ENCODE data around the gene THSD4. TPM values are rescaled to one million over a fixed set of nuclear protein-coding genes. Genes with fewer than 3 reads are reported as not detected.

Gene THSD4
- total and polyA plus RNA-seq, 7 donors, result 1.4 to 7.8 (median 2.2) TPM

DNA sequence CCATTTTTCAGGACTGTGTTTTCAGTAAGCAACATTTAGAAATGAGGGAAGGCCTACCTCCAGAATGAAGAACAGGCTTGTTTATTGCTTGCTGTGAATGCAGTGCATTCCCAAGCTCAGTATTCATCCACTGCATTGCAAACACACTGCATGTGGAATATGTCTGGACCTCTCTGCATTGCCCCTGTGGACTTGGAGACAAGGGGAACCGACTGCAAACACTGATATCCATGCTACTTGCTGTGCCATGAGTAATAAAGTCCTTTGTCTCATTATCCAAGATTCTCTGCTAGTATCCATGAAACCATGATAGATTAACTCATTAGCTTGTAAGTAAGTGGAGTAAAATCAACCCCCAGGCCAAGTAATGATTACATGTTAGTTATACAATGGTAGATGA, 393.9 kb downstream of the THSD4 start:
- Histone ChIP-seq H3K36me3 (no peaks in the 10 kb centered on the region), H3K27me3 (no peaks in the 10 kb centered on the region), H3K4me1 (no peaks in the 10 kb centered on the region), H3K27ac (no peak overlapping the region), H3K4me3 (no peak overlapping the region), H3K9me3 (no peaks in the 10 kb centered on the region)
- TF ChIP-seq, protein P1, sequence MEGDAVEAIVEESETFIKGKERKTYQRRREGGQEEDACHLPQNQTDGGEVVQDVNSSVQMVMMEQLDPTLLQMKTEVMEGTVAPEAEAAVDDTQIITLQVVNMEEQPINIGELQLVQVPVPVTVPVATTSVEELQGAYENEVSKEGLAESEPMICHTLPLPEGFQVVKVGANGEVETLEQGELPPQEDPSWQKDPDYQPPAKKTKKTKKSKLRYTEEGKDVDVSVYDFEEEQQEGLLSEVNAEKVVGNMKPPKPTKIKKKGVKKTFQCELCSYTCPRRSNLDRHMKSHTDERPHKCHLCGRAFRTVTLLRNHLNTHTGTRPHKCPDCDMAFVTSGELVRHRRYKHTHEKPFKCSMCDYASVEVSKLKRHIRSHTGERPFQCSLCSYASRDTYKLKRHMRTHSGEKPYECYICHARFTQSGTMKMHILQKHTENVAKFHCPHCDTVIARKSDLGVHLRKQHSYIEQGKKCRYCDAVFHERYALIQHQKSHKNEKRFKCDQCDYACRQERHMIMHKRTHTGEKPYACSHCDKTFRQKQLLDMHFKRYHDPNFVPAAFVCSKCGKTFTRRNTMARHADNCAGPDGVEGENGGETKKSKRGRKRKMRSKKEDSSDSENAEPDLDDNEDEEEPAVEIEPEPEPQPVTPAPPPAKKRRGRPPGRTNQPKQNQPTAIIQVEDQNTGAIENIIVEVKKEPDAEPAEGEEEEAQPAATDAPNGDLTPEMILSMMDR (IDR thresholded peaks at IDR 0.05), result no peak
- TF ChIP-seq POLR2AphosphoS5 (IDR thresholded peaks at IDR 0.05) (no peak), POLR2A (IDR thresholded peaks at IDR 0.05) (no peak), EP300 (IDR thresholded peaks at IDR 0.05) (no peak)
- DNase-seq, result no peak
- intact Hi-C loops (cut with DNase I), result no loop called here
- 67 to 85% methylated on average over 1 of the region's 1 CpG for WGBS, 2 donors

DNA sequence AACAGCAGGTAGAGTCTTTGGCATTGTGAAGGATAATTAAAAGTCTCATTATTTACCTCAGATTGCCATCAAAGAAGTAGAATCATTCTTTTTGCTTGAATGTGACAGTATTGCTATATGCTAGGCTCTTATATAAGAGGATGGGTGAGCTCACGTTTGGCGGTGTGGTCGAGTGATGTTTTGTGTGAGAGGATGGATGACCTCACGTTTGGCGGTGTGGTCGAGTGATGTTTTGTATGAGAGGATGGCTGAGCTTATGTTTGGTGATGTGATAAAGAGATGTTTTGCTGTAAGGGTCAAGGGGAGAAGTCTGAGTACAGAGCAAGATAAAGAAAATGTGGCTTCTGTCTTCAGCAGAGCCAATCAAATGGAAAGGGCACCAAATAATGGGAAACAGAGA, 395.5 kb downstream of the THSD4 start:
- Histone ChIP-seq H3K9me3 (no peaks in the 10 kb centered on the region), H3K4me1 (no peaks in the 10 kb centered on the region), H3K27ac (no peak overlapping the region), H3K27me3 (no peaks in the 10 kb centered on the region), H3K36me3 (no peaks in the 10 kb centered on the region), H3K4me3 (no peak overlapping the region)
- no peak for TF ChIP-seq POLR2AphosphoS5 (IDR thresholded peaks at IDR 0.05)
- TF ChIP-seq, protein P1 (IDR thresholded peaks at IDR 0.05), result no peak
- TF ChIP-seq EP300 (IDR thresholded peaks at IDR 0.05), result no peak
- no peak for TF ChIP-seq POLR2A (IDR thresholded peaks at IDR 0.05)
- 86 to 95% methylated on average over 6 of the region's 6 CpGs for WGBS, 2 donors
- DNase-seq, result no peak
- intact Hi-C loops (cut with DNase I), result no loop called here

DNA sequence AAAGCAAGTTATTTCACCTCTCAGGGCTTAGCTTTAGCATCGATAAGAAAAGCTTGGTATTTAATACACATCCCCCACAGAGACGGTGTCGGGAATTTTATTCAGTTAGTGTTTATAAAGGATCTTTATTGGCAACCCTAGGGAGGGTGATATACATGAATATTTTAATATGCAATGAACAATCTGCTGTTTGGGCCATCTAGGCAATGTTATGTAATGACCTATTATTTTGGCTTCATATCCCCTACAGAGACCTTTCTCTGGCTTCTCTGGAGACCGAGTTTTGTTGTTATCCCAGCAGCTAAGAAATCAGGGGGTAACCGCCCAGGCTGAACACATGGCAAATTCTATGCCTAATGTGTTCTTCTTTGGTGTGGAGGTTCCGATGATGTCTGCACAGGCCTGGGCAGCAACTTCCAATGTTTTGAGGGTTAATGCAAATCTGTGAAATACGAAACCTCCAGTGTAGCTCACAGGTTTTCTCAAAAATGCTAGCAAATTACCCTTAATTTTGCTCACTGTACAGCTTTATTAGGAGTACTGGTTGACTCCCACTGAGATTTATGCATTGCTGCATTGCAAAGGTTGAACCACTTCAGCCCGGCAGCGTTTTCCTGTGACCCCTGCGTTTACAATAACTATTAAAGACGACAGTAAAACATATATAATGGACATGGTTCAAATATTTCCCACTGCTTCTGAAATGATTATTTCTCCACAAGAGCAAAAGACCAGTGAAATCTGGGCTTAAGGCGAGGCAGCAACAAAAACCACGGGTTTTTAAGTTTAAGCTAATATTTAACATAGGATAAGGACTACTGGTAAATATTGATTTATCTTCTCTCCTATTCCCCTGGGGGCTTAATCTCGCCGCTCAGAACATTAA, 396.8 kb downstream of the THSD4 start:
- no peak for DNase-seq
- Histone ChIP-seq H3K4me1 (no peaks in the 10 kb centered on the region), H3K9me3 (no peaks in the 10 kb centered on the region), H3K36me3 (no peaks in the 10 kb centered on the region), H3K27me3 (no peaks in the 10 kb centered on the region), H3K4me3 (no peak overlapping the region), H3K27ac (no peak overlapping the region)
- no peak for TF ChIP-seq POLR2A (IDR thresholded peaks at IDR 0.05)
- no peak for TF ChIP-seq POLR2AphosphoS5 (IDR thresholded peaks at IDR 0.05)
- no peak for TF ChIP-seq EP300 (IDR thresholded peaks at IDR 0.05)
- TF ChIP-seq, protein P1 (IDR thresholded peaks at IDR 0.05), result no peak
- intact Hi-C loops (cut with DNase I), result no loop called here
- 40 to 59% methylated on average over 15 of the region's 15 CpGs for WGBS, 2 donors

DNA sequence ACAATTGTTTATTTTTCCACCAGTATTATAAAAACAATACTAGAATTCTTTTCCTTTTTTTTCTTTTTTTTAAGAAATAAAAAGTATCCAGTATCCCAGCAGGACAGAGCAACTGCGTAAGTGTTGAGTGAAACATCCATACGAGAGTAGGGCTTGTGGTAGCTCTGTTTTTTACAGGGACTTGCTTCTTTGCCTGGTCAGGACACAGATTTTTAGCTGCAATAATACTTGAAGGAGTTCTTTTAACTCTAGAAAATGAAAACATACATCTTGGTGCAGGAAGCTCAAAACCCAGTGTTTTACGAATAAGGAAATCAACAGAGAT, 397.4 kb downstream of the THSD4 start:
- Histone ChIP-seq H3K27me3 (no peaks in the 10 kb centered on the region), H3K4me1 (no peaks in the 10 kb centered on the region), H3K27ac (no peak overlapping the region), H3K9me3 (no peaks in the 10 kb centered on the region), H3K36me3 (no peaks in the 10 kb centered on the region), H3K4me3 (no peak overlapping the region)
- DNase-seq, result no peak
- WGBS, 2 donors, result 57 to 74% methylated on average over 3 of the region's 3 CpGs
- no peak for TF ChIP-seq EP300 (IDR thresholded peaks at IDR 0.05)
- TF ChIP-seq POLR2A (IDR thresholded peaks at IDR 0.05), result no peak
- TF ChIP-seq, protein P1 (IDR thresholded peaks at IDR 0.05), result no peak
- no peak for TF ChIP-seq POLR2AphosphoS5 (IDR thresholded peaks at IDR 0.05)
- intact Hi-C loops (cut with DNase I), result no loop called here

Measured in sigmoid colon (tissue), 7 donors.